Ovary (tissue), 3 donors: Measurements from ENCODE around the gene TSC2.

Experiments
- EP300 ChIP-seq: sonication (generic); formaldehyde crosslinking; IDR thresholded peaks from one replicate; pipeline ENCODE4 v1.6.1; 2017; ENCODE audit warnings: antibody characterized with exemption
- POLR2A ChIP-seq: fragments of 450-650 bp; IDR thresholded peaks from one replicate; pipeline ENCODE4 v1.6.1; 2017; ENCODE audit warnings: antibody characterized with exemption, mild to moderate bottlenecking, moderate library complexity
- TF ChIP-seq, protein P1 (sequence below), 3 donors: fragments of 450-650 bp in 2 of 3; fragments of 200-600 bp in 1 of 3; IDR thresholded peaks; one replicate each; pipeline versions ENCODE4 v1.5.1 to v1.8.0; 2016 to 2022; ENCODE audit warnings: antibody characterized with exemption in 3 of 3, mild to moderate bottlenecking in 1 of 3
- donor health status: DM: no; HTN: no; CAD: no.

DNA sequence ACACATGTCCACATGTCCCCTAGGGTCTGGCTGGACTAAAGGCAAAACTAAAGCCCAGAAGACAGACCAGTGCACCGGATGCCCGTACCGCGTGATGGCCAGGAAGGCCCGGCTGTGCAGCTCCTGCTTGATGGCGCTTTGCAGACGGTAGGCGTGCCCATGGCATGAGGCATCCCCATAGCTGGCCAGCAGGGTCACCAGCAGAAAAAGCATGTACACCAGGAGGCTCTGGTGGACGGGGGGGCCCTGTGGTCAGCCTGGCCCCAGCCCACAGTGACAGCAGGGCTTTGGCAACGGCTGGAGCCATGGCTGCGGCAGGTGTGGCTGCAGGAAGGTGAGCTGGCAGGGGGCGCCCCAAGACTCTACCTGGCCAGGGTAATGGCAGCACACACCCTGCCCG, 45.1 kb downstream of the TSC2 start:
- TF ChIP-seq, protein P1, sequence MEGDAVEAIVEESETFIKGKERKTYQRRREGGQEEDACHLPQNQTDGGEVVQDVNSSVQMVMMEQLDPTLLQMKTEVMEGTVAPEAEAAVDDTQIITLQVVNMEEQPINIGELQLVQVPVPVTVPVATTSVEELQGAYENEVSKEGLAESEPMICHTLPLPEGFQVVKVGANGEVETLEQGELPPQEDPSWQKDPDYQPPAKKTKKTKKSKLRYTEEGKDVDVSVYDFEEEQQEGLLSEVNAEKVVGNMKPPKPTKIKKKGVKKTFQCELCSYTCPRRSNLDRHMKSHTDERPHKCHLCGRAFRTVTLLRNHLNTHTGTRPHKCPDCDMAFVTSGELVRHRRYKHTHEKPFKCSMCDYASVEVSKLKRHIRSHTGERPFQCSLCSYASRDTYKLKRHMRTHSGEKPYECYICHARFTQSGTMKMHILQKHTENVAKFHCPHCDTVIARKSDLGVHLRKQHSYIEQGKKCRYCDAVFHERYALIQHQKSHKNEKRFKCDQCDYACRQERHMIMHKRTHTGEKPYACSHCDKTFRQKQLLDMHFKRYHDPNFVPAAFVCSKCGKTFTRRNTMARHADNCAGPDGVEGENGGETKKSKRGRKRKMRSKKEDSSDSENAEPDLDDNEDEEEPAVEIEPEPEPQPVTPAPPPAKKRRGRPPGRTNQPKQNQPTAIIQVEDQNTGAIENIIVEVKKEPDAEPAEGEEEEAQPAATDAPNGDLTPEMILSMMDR (IDR thresholded peaks at IDR 0.05): no peak
- TF ChIP-seq POLR2A: no peak
- no peak for TF ChIP-seq EP300
